H1 (cell line): ENCODE measurements around the gene TMEM163. TPM values are rescaled to one million over a fixed set of nuclear protein-coding genes. Genes with fewer than 3 reads are reported as not detected.

ENCODE experiments used
- CTCF ChIA-PET: fragments of 300-600 bp; sonication (Branson Sonifier 250); formaldehyde crosslinking; loops from one replicate; lab custom pipeline; 2021; ENCODE audit not compliant: partially characterized antibody; lab: Charles Lee
- POLR2A ChIA-PET: fragments of 300-600 bp; sonication (Branson Sonifier 250); formaldehyde crosslinking; loops from one replicate; lab custom pipeline; 2021; ENCODE audit warnings: inconsistent platforms; ENCODE audit not compliant: partially characterized antibody; lab: Charles Lee
- DNase-seq, 2 experiments: peaks; one replicate each; pipeline versions ENCODE4 v3.0.0 to v3.0.0-alpha.2; 2010 to 2022; ENCODE audit warnings: low spot score in 2 of 2, low read depth in 1 of 2, mixed read lengths in 1 of 2
- FAIRE-seq: peaks from 2 replicates; lab custom pipeline; 2011; peaks lifted over from hg19 to GRCh38; lab: Jason Lieb, UNC
- H2AFZ ChIP-seq: 2 replicates; pipeline ENCODE4 v1.8.1; 2012; ENCODE audit warnings: low read length, inconsistent platforms
- H2AK5ac ChIP-seq: 2 replicates; pipeline ENCODE4 v1.6.1; 2013; ENCODE audit warnings: low read depth, low read length
- H2BK120ac ChIP-seq: replicated peaks from 2 replicates; pipeline ENCODE3; 2013; ENCODE audit warnings: low read depth, low read length, inconsistent platforms
- H2BK12ac ChIP-seq: 2 replicates; pipeline ENCODE4 v1.6.1; 2013; ENCODE audit warnings: low read depth, low read length
- H2BK15ac ChIP-seq: 2 replicates; pipeline ENCODE4 v1.6.1; 2013; ENCODE audit warnings: low read length
- H2BK20ac ChIP-seq: 2 replicates; pipeline ENCODE4 v1.6.1; 2013; ENCODE audit warnings: low read length
- H2BK5ac ChIP-seq: 2 replicates; pipeline ENCODE4 v1.6.1; 2013; ENCODE audit warnings: low read depth, low read length
- H3K14ac ChIP-seq: 2 replicates; pipeline ENCODE4 v1.6.1; 2013; ENCODE audit warnings: inconsistent platforms; ENCODE audit not compliant: insufficient read length
- H3K18ac ChIP-seq: 2 replicates; pipeline ENCODE4 v1.6.1; 2013; ENCODE audit warnings: low read length; ENCODE audit errors: extremely low read depth
- H3K23ac ChIP-seq: 2 replicates; pipeline ENCODE4 v1.6.1; 2013; ENCODE audit warnings: inconsistent platforms; ENCODE audit not compliant: insufficient read length
- H3K23me2 ChIP-seq: 2 replicates; pipeline ENCODE4 v1.6.1; 2013; ENCODE audit warnings: low read depth, low read length
- H3K27ac ChIP-seq: 2 replicates; pipeline ENCODE4 v1.6.1; 2011; ENCODE audit warnings: low read depth, low read length, inconsistent platforms
- H3K27me3 ChIP-seq, 4 experiments: replicated peaks in 1 of 4; 1 replicate in 1 of 4; 2 replicates in 3 of 4; pipeline versions ENCODE4 v1.6.1 to v1.8.1; 2011 to 2013; ENCODE audit warnings: low read length in 3 of 4, mild to moderate bottlenecking in 3 of 4, inconsistent platforms in 2 of 4, mixed read lengths in 2 of 4, moderate library complexity in 1 of 4; ENCODE audit not compliant: control insufficient read depth in 3 of 4, insufficient read depth in 3 of 4; ENCODE audit errors: extremely low read depth in 1 of 4
- H3K36me3 ChIP-seq, 4 experiments: 2 replicates each; pipeline versions ENCODE4 v1.6.1 to v1.8.1; 2011 to 2013; ENCODE audit warnings: mild to moderate bottlenecking in 4 of 4, low read length in 3 of 4, moderate library complexity in 2 of 4, control low read depth in 1 of 4, inconsistent platforms in 1 of 4; ENCODE audit not compliant: insufficient read depth in 4 of 4, control insufficient read depth in 2 of 4
- H3K4ac ChIP-seq: replicated peaks from 2 replicates; pipeline ENCODE3; 2013; ENCODE audit warnings: low read length, low read depth, mixed read lengths, inconsistent platforms; ENCODE audit not compliant: insufficient read length
- H3K4me1 ChIP-seq, 4 experiments: replicated peaks in 1 of 4; 1 replicate in 1 of 4; 2 replicates in 3 of 4; pipeline versions ENCODE4 v1.6.1 to v1.8.1; 2011 to 2013; ENCODE audit warnings: low read length in 3 of 4, inconsistent platforms in 2 of 4, mixed read lengths in 1 of 4; ENCODE audit not compliant: insufficient read depth in 4 of 4, control insufficient read depth in 3 of 4
- H3K4me2 ChIP-seq, 2 experiments: 2 replicates each; pipeline versions ENCODE4 v1.6.1 to v1.8.1; 2011 to 2013; ENCODE audit warnings: low read depth in 2 of 2, low read length in 2 of 2, control low read depth in 1 of 2, inconsistent platforms in 1 of 2, mild to moderate bottlenecking in 1 of 2; ENCODE audit not compliant: insufficient read depth in 1 of 2
- H3K4me3 ChIP-seq, 4 experiments: fragments of 200-600, 300-600 bp in 1 of 4; sonication (generic), shearing (Covaris generic), sonication (Bioruptor Twin) in 1 of 4; 2 replicates each; pipeline versions ENCODE4 v1.5.1 to v1.8.1; 2011 to 2016; ENCODE audit warnings: low read length in 4 of 4, low read depth in 3 of 4, control low read depth in 2 of 4, inconsistent platforms in 2 of 4, mild to moderate bottlenecking in 2 of 4, mixed read lengths in 1 of 4, moderate library complexity in 1 of 4; ENCODE audit not compliant: insufficient read depth in 2 of 4; ENCODE audit errors: extremely low read depth in 1 of 4
- H3K56ac ChIP-seq: replicated peaks from 2 replicates; pipeline ENCODE3; 2013; ENCODE audit warnings: low read depth, mild to moderate bottlenecking, mixed read lengths, low read length, inconsistent platforms; ENCODE audit not compliant: insufficient read length
- H3K79me1 ChIP-seq: 2 replicates; pipeline ENCODE4 v1.6.1; 2013; ENCODE audit warnings: low read depth, low read length, control low read depth
- H3K79me2 ChIP-seq, 2 experiments: 2 replicates each; pipeline versions ENCODE4 v1.6.1 to v1.8.1; 2012 to 2013; ENCODE audit warnings: low read length in 2 of 2, mild to moderate bottlenecking in 2 of 2, inconsistent platforms in 1 of 2; ENCODE audit not compliant: insufficient read depth in 2 of 2, control insufficient read depth in 1 of 2
- H3K9ac ChIP-seq, 4 experiments: replicated peaks in 1 of 4; 1 replicate in 1 of 4; 2 replicates in 3 of 4; pipeline versions ENCODE4 v1.6.1 to v1.8.1; 2011 to 2013; ENCODE audit warnings: low read depth in 3 of 4, low read length in 3 of 4, control low read depth in 2 of 4, mild to moderate bottlenecking in 2 of 4, moderate library complexity in 2 of 4, inconsistent platforms in 1 of 4; ENCODE audit errors: extremely low read depth in 1 of 4
- H3K9me3 ChIP-seq, 2 experiments: 2 replicates each; pipeline versions ENCODE4 v1.6.1 to v1.8.1; 2012 to 2013; ENCODE audit warnings: mild to moderate bottlenecking in 2 of 2, moderate library complexity in 2 of 2, control low read depth in 1 of 2, inconsistent platforms in 1 of 2, low read depth in 1 of 2, low read length in 1 of 2, mixed read lengths in 1 of 2; ENCODE audit not compliant: insufficient read depth in 2 of 2
- H4K20me1 ChIP-seq, 2 experiments: replicated peaks in 1 of 2; 2 replicates each; pipeline versions ENCODE3 to v1.8.1; 2011 to 2013; ENCODE audit warnings: inconsistent platforms in 2 of 2, low read length in 2 of 2, mild to moderate bottlenecking in 1 of 2; ENCODE audit not compliant: insufficient read depth in 2 of 2, control insufficient read depth in 1 of 2
- H4K5ac ChIP-seq: 2 replicates; pipeline ENCODE4 v1.6.1; 2013; ENCODE audit warnings: low read length, low read depth, mixed read lengths, inconsistent platforms; ENCODE audit not compliant: insufficient read length
- H4K8ac ChIP-seq: 2 replicates; pipeline ENCODE4 v1.8.0; 2013; ENCODE audit warnings: mild to moderate bottlenecking, moderate library complexity, low read length, inconsistent platforms; ENCODE audit not compliant: insufficient read depth; ENCODE audit errors: extremely low read depth
- H4K91ac ChIP-seq: replicated peaks from 2 replicates; pipeline ENCODE3; 2013; ENCODE audit warnings: low read length, mixed read lengths, inconsistent platforms; ENCODE audit not compliant: insufficient read length
- ASH2L ChIP-seq: fragments of 200-600, 300-600 bp; sonication (generic); IDR thresholded peaks from one replicate; pipeline ENCODE4 v1.7.1; 2017; ENCODE audit warnings: low read length
- ATF3 ChIP-seq: IDR thresholded peaks from 2 replicates; pipeline ENCODE4 v1.6.1; 2011; ENCODE audit warnings: low read depth, mild to moderate bottlenecking, low read length; ENCODE audit not compliant: insufficient read depth
- CBX8 ChIP-seq: fragments of 300-800, 300-1000 bp; sonication (generic); IDR thresholded peaks from 2 replicates; pipeline ENCODE4 v1.7.1; 2016; ENCODE audit warnings: low read depth, low read length, borderline replicate concordance
- HDAC2 ChIP-seq, 2 experiments: fragments of 300-600 bp in 1 of 2; sonication (generic) in 1 of 2; IDR thresholded peaks; 2 replicates each; pipeline ENCODE4 v1.6.1; 2011 to 2012; ENCODE audit warnings: low read depth in 2 of 2, low read length in 2 of 2, mild to moderate bottlenecking in 2 of 2, moderate library complexity in 2 of 2, borderline replicate concordance in 1 of 2, inconsistent platforms in 1 of 2
- HDAC6 ChIP-seq: IDR thresholded peaks from one replicate; pipeline ENCODE4 v1.7.1; 2012; ENCODE audit warnings: low read depth, mild to moderate bottlenecking, inconsistent platforms, low read length, moderate library complexity
- KDM4A ChIP-seq: IDR thresholded peaks from one replicate; pipeline ENCODE4 v1.7.1; 2012; ENCODE audit warnings: low read depth, mild to moderate bottlenecking, moderate library complexity, low read length, inconsistent platforms; ENCODE audit not compliant: severe bottlenecking
- POLR2A ChIP-seq, 2 experiments: IDR thresholded peaks; 1 replicate in 1 of 2; 2 replicates in 1 of 2; pipeline ENCODE4 v1.6.1; 2011; ENCODE audit warnings: low read depth in 2 of 2, low read length in 2 of 2, mild to moderate bottlenecking in 2 of 2; ENCODE audit errors: control extremely low read depth in 1 of 2
- POU5F1 ChIP-seq: IDR thresholded peaks from 2 replicates; pipeline ENCODE4 v1.6.1; 2011; ENCODE audit warnings: low read depth, mild to moderate bottlenecking, low read length, moderate library complexity
- RAD21 ChIP-seq, 2 experiments: IDR thresholded peaks in 1 of 2; conservative IDR thresholded peaks in 1 of 2; 2 replicates each; pipeline ENCODE4 v1.6.1; 2011; ENCODE audit warnings: low read depth in 2 of 2, low read length in 2 of 2, improper control_type of control experiment in 1 of 2, inconsistent platforms in 1 of 2, mild to moderate bottlenecking in 1 of 2, moderate library complexity in 1 of 2
- RBBP5 ChIP-seq: IDR thresholded peaks from 2 replicates; pipeline ENCODE4 v1.7.1; 2012; ENCODE audit warnings: low read depth, mild to moderate bottlenecking, inconsistent platforms, low read length, moderate library complexity, borderline replicate concordance
- SIN3A ChIP-seq, 2 experiments: IDR thresholded peaks in 1 of 2; conservative IDR thresholded peaks in 1 of 2; 2 replicates each; pipeline ENCODE4 v1.6.1; 2011 to 2012; ENCODE audit warnings: low read length in 2 of 2, improper control_type of control experiment in 1 of 2, low read depth in 1 of 2, mild to moderate bottlenecking in 1 of 2
- SIX5 ChIP-seq: IDR thresholded peaks from 2 replicates; pipeline ENCODE4 v1.6.1; 2011; ENCODE audit warnings: mild to moderate bottlenecking, low read depth, low read length
- TBP ChIP-seq: IDR thresholded peaks from 2 replicates; pipeline ENCODE4 v1.6.1; 2011; ENCODE audit warnings: low read depth, low read length, improper control_type of control experiment
- TEAD4 ChIP-seq: IDR thresholded peaks from 2 replicates; pipeline ENCODE4 v1.6.1; 2012; ENCODE audit warnings: low read depth, low read length, inconsistent platforms, mixed read lengths
- WGBS, 2 experiments: shearing (Covaris generic) in 1 of 2; methylation state at CpG; one replicate each; pipeline versions ENCODE4 v1.1.6 to v1.1.7; 2013 to 2015; ENCODE audit warnings: low lambda C conversion rate in 2 of 2, mixed read lengths in 2 of 2, inconsistent platforms in 1 of 2, low coverage in 1 of 2, missing lambda C conversion rate in 1 of 2; ENCODE audit not compliant: insufficient replicate concordance in 2 of 2, insufficient coverage in 1 of 2, insufficient read length in 1 of 2; ENCODE audit errors: extremely low coverage in 1 of 2, missing lambda C conversion rate in 1 of 2; 5-methylcytosine and 5-hydroxymethylcytosine counted together
- polyA plus RNA-seq, 7 experiments: library from polyadenylated mRNA; depleted of rRNA in 3 of 7; stranded (reverse) in 5 of 7; unstranded in 2 of 7; fragments of >200 nt in 5 of 7; fragments of 200-250 nt in 2 of 7; gene quantifications; 1 replicate in 5 of 7; 2 replicates in 1 of 7; 4 replicates in 1 of 7; pipeline versions ENCODE4 v1.2.1 to v1.2.3, GENCODE V29; 2011 to 2013; ENCODE audit warnings: missing spikeins in 2 of 7, mixed read lengths in 2 of 7
- total RNA-seq: library from RNA; stranded (reverse); fragmentation: NEBNext Ultra II Directional; extraction: Animal tissue kit (Norgen Biotek cat#: 25700); gene quantifications from 2 replicates; pipeline ENCODE4 v1.2.1, GENCODE V29; 2021

The TMEM163 gene
- total and polyA plus RNA-seq, 2 of the 8 experiments (the other 6 are each of a cell fraction or from before 2014, with no cell fraction given): 2.8 to 3.2 TPM

- no peak overlapping the region for H3K4ac ChIP-seq
- no peak overlapping the region for H2BK15ac ChIP-seq
- no peak overlapping the region for H3K56ac ChIP-seq
- H3K18ac ChIP-seq: no peak overlapping the region
- H2AFZ ChIP-seq: no peak overlapping the region
- H3K9me3 ChIP-seq: no peaks in the 10 kb centered on the region
- no peak overlapping the region for H2BK5ac ChIP-seq
- H3K9ac ChIP-seq: no peak overlapping the region
- no peaks in the 10 kb centered on the region for H3K36me3 ChIP-seq
- no peak overlapping the region for H3K4me2 ChIP-seq
- H3K23ac ChIP-seq: no peak overlapping the region
- no peak overlapping the region for H2AK5ac ChIP-seq
- no peak overlapping the region for H2BK120ac ChIP-seq
- no peaks in the 10 kb centered on the region; a peak in 1 of 7 replicates for H3K4me1 ChIP-seq
- no peaks in the 10 kb centered on the region for H4K20me1 ChIP-seq
- H4K8ac ChIP-seq: no peak overlapping the region
- no peak overlapping the region for H3K14ac ChIP-seq
- CTCF ChIA-PET: interaction anchor here (1.6 kb wide), 1 partner anchor 43 kb away, joined by 4 read pairs; no protein-coding TSS in a partner anchor
- H3K23me2 ChIP-seq: no peaks in the 10 kb centered on the region
- POLR2A ChIA-PET: no interaction called here
- no peak overlapping the region for H3K27ac ChIP-seq
- H3K79me1 ChIP-seq: no peaks in the 10 kb centered on the region
- H3K27me3 ChIP-seq: no peaks in the 10 kb centered on the region
- WGBS, 2 experiments: 85% methylated on average over 4 of the region's 4 CpGs; no CpG with 5 or more reads in 1 of the 2 experiments
- H4K5ac ChIP-seq: no peak overlapping the region
- DNase-seq: no peak
- H2BK20ac ChIP-seq: no peak overlapping the region
- H4K91ac ChIP-seq: no peak overlapping the region
- H3K4me3 ChIP-seq: no peak overlapping the region
- no peak overlapping the region for H2BK12ac ChIP-seq
- no peaks in the 10 kb centered on the region for H3K79me2 ChIP-seq
- FAIRE-seq: no peak
- TF ChIP-seq KDM4A: no peak
- TF ChIP-seq CBX8: no peak
- no peak for TF ChIP-seq ATF3
- no peak for TF ChIP-seq HDAC2 (IDR thresholded peaks at IDR 0.05; ENCODE audit: borderline replicate concordance in 1 of 2, low read depth in 2 of 2, low read length in 2 of 2)
- no peak for TF ChIP-seq POU5F1
- no peak for TF ChIP-seq ASH2L
- no peak for TF ChIP-seq TBP
- TF ChIP-seq SIN3A (conservative IDR thresholded peaks at IDR 0.05 in 1 of 2, IDR thresholded peaks at IDR 0.05 in 1 of 2; ENCODE audit: low read depth in 1 of 2, low read length in 2 of 2): no peak
- TF ChIP-seq RBBP5: no peak
- no peak for TF ChIP-seq POLR2A (IDR thresholded peaks at IDR 0.05; ENCODE audit: control extremely low read depth in 1 of 2, low read depth in 2 of 2, low read length in 2 of 2)
- no peak for TF ChIP-seq HDAC6
- TF ChIP-seq RAD21 (IDR thresholded peaks at IDR 0.05 in 1 of 2, conservative IDR thresholded peaks at IDR 0.05 in 1 of 2; ENCODE audit: low read depth in 2 of 2, low read length in 2 of 2): no peak
- TF ChIP-seq TEAD4: no peak
- no peak for TF ChIP-seq SIX5
Measured at GRCh38 chr2:134493797-134494196, 225.0 kb downstream of the TMEM163 start.
